DMS79 (cell line): ENCODE measurements around the gene MDGA2.
A peak's percentile ranks its signal among the peaks of the same experiment; 100 is the strongest.

Experiments used
- DNase-seq: peaks from one replicate; lab custom pipeline; 2025; lab: John Stamatoyannopoulos, UW

The MDGA2 gene

DNA sequence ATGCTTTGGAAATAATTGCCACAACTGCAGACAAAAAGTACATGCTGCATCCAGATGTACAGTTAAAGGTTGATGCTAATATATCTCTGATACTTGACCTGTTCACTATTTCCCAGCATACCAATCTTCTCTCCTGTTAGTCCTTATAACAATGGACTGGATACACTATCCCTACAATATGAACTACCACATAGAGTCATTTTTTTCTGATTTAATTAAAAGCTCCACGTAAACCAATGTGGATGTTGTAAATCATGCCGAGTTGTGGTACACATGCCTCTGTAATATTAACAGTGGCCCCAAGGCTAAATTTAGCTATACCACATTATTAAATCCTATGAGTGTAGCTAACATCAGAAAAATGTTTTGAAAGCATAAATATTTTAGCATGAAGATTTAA, 554.8 kb downstream of the MDGA2 start:
- no peak for DNase-seq

DNA sequence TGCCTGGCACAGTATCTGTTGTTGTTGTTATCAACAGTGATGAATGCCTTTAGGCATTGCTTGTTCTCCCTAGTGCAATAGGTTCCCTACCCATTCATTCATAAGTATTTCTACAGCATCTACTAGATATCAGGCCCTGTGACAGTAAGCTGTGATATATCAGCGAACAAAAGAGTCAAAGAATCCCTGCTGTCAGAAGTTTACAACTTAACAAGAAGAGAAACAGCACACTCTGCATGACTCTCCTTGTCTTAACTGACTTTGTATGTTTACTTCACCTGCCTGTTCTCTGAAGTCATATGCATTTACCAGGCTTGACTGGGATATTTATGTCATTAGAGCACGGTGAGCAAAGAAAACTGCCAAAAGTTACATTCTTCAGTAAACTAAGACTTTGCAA, 571.6 kb downstream of the MDGA2 start:
- no peak for DNase-seq

DNA sequence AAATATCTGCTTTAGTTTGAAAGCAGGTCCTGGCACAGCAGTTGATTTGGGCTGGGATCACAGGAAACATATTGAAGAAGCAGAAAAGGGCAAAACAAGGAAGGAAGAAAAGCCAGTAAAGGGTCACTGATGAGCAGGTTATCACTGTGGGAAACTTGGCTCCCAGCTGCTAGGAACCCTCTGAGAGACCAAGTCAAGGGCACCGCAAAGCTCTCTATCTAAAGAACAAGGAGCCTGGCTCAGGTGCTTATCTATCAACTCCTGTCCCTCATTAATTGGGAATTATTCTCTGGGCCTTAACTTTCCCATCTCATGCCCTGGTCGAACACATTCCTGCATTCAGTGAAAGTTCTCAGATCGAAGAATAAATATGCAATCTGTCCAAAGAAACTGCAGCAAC, 572.9 kb downstream of the MDGA2 start:
- no peak for DNase-seq

DNA sequence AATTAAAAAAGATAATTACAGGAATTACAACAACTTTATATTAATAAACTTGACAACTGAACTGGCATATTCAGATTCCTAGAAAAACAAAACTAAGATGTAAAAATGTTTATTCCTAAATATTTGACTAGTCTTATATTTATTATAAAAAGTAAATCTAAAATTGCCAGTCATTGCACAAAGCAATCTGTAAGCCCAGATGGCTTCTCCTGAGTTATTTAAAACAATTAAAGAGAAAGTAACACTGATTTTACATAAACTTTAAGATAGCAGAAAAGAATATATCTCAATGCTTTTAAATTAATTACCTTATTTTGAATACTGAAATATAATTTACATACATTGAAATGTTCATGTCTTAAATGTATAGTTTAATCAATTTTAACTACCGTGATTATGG, 589.7 kb downstream of the MDGA2 start:
- no peak for DNase-seq

DNA sequence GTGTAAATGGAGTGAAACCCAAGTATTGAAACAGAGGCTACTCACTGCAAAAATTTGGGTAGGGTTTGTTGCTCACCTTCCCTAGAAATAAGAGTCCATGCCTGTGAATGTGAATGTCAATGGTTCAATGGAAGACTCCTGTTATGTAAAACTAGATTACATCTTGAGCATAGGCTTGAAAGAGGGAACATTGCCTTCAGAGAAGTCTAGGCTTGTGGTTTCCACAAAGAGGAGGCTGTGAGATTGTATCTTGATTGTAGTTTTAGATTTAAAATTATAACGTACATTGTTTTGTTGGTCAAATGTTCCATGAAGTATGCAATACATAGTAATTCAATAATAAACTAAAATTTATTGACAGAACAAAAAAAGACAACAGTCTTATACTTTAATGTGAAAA, 610.1 kb downstream of the MDGA2 start:
- DNase-seq, result no peak

DNA sequence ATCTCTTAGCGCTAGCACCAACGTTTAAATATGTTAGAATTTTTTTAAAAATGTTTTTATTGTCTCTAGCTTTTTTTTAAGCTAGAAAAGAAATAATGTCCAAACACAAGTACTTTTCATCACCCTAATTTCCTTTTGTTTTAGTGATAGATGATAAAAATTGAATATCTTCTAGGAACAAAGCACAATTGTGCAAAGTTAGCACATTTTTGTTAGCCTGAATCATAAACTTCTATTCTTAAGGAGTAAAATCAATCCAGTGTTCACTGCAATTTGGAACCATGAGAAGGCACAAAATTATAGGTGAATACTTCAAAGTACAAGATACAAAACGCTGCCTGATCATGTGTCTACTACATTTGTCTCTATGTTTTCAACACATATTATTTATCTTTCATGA, 615.4 kb downstream of the MDGA2 start:
- DNase-seq, result no peak

DNA sequence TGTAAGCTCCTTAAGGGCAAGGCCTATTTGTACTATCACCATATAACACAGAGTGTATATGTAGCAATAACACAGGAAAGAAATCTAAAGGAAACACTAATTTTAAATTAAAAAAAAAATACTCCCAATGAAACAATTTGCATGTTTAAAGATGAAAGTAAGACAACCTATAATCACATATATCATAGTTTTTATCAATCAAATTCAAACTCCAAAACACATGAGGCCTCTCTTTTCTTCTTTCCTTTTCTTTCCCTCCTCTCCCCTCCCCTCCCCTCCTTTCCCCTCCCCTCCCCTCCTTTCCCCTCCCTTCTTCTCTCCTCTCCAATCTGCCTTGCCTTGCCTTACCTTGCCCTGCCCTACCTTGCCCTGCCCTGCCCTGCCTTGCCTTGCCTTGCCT, 618.0 kb downstream of the MDGA2 start:
- no peak for DNase-seq

DNA sequence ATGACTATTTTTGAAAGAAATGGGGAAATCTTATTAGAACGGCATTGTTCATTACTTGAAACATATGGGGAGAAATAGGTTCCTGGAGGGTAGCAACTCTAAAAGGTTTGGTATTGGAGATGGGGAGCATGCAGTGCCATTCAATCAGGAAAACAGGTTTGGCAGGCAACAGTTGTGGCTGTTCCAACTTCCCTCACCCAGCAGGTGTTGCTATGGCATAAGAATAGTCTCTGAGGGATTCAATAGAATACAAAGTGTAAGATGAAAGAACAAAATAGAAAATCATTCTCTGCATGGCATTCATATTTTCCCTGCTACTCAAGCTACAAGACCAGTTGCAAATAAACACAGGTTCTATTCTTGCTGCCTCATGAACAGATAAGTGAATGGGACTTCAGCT, 630.6 kb downstream of the MDGA2 start:
- no peak for DNase-seq

DNA sequence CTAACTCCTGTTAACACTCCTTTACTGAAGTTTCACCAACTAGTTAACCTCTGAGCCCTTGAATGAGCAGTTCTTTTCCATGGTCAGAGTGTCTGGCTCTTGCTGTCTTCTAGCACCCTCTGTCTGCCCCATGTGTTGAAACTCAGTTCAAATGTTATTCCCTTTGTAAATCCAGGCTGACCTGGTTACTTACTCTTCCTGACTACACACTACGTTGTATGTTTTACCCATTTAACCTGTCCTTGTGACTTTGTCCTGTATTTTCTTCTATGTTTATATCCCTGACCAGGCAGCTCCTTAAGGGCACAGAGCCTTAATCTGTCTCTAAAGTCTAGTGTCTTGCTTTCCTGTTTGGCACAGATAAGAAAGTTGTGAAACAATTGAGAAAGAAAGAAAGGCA, 634.9 kb downstream of the MDGA2 start:
- DNase-seq, result no peak

DNA sequence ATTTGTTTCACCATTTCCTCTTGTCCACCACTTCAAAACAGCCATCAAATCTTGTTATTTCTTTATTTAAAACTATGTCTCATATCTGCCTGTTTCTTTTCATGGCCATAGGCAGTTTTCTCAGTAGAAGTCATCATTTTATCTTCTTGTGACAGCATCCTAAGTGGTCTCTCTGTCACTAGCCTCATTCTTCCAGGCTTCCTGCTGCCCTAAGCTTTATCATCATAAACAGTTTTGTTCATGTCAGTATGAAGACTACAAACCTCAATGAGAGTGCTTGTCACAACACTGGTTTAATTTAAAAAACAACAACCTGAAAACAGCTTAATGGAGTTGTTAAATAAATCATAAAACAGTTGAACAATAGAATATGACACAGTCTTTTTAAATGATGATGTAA, 636.1 kb downstream of the MDGA2 start:
- no peak for DNase-seq

DNA sequence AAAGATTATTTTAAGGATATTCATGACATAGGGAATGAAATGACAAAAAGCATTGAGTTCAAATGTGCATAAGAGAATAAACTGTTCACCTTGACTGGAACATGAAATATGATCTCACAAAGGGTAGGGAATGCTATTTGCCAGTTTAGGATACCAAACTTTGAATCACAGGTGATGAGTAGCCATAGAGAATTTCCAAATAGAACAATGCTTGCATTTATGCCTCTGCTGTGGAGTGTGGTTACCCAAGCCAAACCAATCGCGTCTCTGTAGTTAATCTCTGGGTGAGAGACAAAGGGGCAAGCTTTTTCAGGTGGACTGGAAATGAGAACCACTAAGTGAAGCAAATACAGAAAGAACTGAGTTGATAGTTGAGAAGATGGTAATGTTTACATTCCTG, 652.7 kb downstream of the MDGA2 start:
- DNase-seq, result no peak

DNA sequence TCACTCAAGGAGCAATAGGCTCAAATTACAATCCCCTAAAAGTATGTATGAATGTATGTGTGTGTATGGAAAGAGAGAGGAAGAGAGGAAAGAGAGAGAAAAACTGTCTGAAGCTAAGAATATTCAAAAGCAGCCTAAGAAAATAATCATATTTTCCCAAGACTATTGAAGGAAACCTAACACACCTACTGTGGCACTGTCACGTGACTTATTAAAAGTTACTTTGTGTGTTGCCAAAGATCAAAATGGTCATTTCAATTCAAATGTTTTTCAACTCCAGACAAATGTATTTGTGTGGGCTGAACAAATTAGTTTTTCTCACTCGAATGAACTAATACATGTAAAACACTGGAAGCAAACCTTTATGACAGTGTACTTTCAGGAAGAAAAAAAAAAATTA, 654.9 kb downstream of the MDGA2 start:
- DNase-seq, result no peak

DNA sequence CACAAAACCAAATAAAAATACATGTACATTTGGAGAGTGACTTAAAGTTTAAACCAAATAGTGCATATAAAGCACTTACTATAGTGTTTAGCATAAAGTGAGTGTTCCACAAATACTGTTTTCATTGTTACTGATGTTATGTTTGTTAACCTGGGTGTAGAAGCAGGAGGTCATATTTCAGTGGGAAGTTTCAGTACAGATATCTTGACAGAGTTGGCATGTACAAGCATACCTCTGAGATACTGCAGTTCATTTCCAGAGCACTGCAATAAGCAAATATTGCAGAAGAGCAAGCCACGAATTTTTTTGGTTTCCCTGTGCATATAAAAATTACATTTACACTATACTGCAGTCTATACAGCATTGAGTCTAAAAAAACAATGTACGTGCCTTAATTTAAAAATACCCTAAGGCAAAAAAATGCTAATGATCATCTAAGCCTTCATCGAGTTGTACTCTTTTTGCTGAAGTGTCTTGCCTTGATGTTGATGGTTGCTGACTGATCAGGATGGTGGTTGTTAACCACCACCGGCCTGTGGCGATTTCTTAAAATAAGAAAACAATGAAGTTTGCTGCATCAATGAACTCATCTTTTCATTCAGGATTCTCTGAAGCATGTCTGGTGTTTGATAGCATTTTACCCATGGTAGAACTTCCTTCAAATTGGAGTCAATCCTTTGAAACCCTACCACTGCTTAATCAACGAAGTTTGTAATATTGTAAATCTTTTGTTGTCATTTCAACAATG, 662.7 kb downstream of the MDGA2 start:
- no peak for DNase-seq

DNA sequence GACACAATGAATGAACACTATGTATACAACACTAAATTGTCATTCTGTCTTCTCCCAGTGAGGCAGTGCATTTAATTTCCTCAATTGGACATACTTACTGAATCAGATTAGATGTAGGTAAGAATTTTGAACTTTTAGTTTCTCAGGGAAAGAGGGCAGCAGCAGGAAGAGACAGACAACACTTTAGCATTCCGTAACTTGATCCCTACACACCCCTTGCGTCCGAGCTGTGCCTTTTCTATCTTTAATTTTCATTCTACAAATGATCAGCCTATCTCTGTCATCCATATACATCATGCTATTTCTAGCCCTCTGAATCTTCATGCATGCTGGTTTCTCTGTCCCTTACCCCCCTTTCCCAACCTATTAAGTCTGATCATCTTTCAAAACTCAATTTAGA, 665.8 kb downstream of the MDGA2 start:
- no peak for DNase-seq

DNA sequence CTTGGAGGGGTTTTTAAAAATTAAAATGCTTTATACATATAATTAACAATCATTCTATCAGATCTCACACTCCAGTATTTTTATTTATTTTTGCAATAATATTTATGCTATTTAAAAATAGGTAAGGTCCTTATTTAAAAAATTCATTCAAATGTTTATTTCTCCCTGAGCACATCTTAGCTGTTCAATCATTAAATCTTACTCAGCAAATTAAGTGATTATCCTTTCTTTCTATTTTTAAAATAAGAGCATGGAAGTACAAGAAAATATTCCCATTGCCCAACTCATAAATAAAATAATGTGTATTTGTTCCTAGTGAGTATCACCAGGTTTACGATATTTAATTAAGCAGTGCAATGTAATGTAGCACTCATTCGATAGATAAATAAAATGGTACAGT, 666.7 kb downstream of the MDGA2 start:
- no peak for DNase-seq

DNA sequence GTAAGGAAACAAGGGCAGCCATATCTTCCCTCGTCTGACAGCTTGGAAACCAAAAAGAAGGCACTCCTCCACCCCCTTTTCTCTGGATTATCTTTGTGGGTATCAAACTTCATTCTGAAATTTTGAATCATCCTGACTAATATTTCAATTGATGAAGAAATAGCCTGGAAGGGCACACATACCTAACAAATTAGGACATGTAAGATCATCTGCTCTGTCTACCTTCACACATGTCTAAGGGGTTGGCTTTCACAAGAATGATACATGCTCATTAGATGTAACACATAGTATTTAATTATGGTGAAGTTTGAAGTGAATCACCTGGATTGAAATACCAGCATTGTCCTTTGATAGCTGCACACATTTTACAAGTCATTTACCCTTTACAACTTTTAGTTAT, 675.7 kb downstream of the MDGA2 start:
- DNase-seq, result no peak

DNA sequence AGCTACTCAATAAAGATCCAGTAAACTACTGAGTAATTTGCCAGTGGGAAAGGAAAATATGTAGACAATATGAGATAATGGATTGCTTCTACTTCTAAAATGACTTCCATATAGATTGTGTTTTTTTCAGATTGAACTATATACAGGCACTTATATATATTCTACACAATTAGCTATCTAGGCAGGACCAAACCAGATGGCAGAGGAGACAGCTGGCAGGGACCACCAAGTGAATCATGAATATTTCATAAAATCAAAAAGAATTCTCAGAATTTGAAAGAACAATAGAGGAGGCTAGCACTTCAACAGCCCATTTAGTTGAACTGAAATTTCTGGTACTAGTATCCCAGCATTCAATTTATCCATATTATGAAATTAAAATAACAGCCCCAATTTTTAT, 685.8 kb downstream of the MDGA2 start:
- DNase-seq, result no peak

DNA sequence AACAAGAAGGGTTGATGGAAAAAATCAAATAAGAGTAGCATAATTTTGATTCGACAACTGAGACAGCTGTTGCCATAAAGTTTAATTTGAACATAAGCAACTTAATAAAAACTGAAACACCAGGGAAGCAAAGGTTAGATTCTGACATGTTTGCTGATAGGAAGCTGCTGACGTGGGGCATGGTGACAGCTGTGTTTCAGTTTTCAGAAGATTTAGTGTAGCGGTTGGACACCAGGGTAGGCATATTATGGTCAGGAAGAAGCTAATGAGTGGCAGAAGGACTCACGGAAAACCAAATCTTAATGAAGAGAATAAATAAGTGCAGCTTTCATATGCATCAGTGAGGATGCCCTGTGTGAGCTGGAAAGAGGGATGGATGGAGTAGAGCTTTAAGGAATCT, 687.1 kb downstream of the MDGA2 start:
- no peak for DNase-seq

DNA sequence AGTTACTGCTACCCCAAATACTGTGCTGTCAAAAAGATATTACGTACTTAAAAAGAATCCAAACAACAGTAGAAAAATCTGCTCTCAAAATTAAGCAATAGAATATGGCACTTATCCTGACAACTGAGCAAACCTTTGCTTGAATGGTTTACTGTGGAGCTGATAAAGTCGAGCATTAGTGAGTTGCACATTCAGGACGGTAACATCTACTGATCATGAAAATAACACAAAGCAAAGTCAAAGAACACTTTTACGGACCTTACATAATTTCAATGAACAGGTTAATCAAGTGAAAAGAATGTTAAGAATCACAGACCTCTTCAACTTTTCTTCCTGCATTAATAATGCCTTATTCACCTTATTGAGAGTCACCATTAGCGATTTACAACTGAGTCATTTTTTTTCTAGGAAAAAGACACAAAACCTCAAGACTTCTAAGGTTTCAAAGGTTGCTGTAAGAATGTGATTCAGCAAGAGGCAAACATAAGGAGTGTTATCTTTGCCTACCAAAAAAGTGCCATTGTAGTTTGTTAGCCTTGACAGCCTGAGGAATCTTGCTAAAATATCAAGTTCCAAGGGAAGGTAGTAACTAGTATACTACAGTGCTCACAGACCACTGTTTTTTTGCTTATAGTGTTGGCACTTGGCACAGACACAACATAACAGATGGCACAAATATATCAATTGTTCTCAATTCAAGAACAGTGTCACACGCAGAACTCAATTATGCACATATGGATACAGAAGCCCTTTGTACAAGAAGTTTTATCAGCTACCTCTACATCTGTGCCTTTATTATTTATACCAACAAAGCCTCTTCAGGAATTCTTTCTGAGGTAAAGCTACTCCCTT, 689.6 kb downstream of the MDGA2 start:
- no peak for DNase-seq

DNA sequence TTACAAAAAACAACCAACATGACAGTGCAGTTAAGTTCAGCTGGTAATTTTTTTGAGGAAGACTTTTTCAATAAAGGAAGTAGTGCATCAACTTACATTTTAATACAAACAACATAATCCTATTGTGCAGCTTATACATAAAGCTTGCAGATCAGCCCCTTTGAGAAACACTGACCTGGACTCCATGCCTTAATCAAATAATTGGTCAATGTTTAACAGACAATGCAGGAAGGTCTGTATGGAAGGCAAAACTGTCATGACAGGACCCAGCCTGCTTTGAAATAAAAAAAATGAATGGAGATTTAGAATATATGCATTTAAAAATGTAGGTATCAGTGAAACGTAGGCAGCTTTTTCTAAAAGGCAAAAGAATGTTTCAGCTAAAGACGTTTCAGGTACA, 702.1 kb downstream of the MDGA2 start:
- no peak for DNase-seq

DNA sequence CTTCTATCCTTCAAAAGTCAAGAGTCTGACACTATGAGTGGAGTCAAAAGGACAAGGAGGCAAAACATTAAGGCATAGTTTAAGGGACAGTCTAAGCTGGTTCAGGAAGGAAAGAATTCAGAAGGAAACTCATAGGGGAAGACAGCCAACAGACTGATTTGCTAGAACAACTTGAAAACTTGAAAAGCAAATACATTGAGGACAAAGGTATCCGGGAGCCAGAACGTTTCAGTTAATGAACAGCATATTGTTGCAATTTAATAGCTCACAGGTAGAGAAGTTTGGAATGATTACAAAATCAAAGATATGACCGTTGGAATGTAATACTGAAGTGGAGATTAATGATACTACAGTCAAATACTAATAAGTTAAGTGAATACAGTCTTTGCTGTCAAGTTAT, 711.0 kb downstream of the MDGA2 start:
- no peak for DNase-seq

DNA sequence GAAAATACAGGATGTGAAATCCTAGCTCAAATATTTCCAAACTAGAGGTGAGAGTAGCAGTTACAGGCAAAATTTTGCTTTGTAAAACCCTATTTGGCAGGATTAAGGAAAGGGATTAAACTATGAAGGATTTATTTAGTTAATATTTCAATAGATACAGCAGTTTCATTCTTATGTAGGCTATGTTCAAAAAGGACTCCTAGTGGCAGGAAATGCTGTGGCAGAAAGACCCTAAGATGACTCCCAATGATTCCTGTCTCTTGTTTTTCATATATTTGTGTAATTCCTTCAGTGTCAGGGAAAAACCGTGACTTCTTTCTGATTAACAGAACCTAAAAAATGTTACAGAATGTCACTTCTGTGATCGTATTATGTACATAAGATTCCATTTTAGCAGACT, 724.3 kb downstream of the MDGA2 start:
- no peak for DNase-seq

DNA sequence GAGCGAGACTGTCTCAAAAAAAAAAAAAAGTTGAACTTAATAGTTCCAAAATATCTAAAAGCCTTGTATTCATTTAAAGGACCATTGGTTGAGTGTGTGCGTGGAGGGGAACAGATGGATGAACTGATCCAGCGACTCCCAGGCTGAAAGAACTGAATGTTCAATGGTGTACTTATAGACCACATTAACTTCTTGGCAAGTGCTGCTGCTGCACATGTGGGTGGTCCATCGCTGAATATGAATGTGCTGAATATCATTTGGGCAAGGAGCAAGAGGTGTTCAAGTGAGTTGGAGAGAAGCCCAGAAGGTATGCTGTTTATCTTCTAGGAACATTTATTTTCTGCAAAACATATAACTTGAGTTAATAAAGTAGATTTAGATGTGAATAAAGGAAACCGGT, 734.8 kb downstream of the MDGA2 start:
- DNase-seq, result peak; percentile 86

DNA sequence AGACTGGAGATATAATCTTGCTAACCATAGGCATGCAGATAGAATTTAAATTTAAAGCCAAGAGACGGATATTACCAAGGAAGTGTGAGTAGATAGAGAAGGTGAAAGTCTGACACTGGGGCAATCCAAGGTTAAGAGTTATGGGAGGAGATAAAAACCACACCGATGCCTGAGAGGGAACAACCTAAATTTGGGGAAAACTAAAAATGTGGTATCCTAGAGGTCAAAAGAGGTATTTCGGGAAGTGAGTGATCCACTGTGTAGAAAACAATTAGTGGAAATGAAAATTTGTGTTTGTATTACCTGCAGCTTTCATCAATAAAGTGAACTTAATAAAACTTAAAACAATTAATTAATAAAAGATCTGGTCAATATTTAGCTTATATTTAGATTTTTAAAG, 754.9 kb downstream of the MDGA2 start:
- DNase-seq, result no peak
